Cardiac fibroblast (primary cell): ENCODE results near the gene PSMD5.
A peak's percentile ranks its signal among the peaks of the same experiment; 100 is the strongest.

Experiments
- DNase-seq, 2 donors: peaks; one replicate each; pipeline versions ENCODE4 v3.0.0 to v3.0.0-alpha.2; 2010; ENCODE audit warnings: low read depth in 2 of 2
- H3K4me3 ChIP-seq, 2 donors: replicated peaks in 1 of 2; 1 replicate in 1 of 2; 2 replicates in 1 of 2; pipeline ENCODE4 v1.5.1; 2011; ENCODE audit warnings: low read depth in 2 of 2, low read length in 2 of 2, mild to moderate bottlenecking in 2 of 2, moderate library complexity in 1 of 2
- TF ChIP-seq, protein P1 (sequence below): IDR thresholded peaks from one replicate; pipeline ENCODE4 v1.5.1; 2011; ENCODE audit warnings: low read depth, mild to moderate bottlenecking, low read length, inconsistent platforms

Gene PSMD5

DNA sequence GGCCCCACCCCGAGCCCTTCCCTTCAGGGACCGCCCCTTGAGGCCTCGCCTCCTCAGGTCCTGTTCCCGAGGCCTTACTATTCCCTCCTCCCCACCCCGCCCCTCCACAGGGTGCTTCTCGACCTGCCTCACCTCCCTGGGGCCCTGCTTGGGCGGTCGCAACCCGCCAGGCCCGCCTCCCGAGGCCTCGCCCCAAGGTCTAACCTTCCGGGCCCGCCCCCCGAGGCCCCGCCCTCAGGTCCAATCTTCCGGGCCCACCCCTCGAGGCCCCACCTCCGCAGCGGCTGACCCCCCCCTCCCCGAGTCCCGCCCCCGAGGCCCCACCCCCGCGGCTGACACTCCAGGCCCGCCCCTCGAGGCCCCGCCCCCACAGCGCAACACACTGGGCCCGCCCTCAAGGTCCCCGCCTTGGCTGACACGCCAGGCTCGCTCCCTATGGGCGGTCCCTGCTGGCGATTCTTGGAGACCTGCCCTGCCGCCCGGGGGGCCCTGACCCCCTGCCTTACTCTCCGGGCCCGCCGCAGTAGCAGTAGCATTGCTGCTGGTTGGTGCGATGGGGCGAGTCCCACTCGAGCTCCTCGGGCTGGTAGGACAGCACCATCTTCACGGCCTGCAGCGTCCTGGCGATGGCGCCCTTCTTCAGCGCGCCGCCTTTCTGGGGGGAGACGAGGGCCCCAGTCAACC lies 26.1 kb upstream of the PSMD5 start:
- TF ChIP-seq, protein P1, sequence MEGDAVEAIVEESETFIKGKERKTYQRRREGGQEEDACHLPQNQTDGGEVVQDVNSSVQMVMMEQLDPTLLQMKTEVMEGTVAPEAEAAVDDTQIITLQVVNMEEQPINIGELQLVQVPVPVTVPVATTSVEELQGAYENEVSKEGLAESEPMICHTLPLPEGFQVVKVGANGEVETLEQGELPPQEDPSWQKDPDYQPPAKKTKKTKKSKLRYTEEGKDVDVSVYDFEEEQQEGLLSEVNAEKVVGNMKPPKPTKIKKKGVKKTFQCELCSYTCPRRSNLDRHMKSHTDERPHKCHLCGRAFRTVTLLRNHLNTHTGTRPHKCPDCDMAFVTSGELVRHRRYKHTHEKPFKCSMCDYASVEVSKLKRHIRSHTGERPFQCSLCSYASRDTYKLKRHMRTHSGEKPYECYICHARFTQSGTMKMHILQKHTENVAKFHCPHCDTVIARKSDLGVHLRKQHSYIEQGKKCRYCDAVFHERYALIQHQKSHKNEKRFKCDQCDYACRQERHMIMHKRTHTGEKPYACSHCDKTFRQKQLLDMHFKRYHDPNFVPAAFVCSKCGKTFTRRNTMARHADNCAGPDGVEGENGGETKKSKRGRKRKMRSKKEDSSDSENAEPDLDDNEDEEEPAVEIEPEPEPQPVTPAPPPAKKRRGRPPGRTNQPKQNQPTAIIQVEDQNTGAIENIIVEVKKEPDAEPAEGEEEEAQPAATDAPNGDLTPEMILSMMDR, result peak; percentile 50

DNA sequence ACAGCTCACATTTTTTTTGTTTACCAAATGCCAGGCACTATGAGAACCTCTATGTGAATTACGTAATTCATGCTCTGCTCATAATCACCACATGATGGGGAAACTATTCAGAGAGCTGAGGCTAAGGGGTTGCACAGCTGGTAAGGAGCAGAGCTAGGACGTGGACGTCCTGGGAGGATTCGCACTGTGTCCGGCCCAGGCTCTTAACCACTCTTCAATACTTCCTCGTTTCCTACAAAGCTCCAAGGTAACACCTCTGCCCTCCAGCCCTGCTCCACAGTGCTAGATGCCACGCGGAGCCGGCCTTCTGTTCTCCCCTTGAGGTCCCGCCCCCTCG lies 25.6 kb upstream of the PSMD5 start:
- H3K4me3 ChIP-seq, result peak overlapping the region; percentile 25 to 40
- TF ChIP-seq, protein P1, result no peak
- peak; percentile 81 to 86 for DNase-seq

More for the DNA sequence above, 26.1 kb upstream of the PSMD5 start:
- DNase-seq, result peak; percentile 96 to 97
- peak overlapping the region; percentile 48 to 56 for H3K4me3 ChIP-seq

DNA sequence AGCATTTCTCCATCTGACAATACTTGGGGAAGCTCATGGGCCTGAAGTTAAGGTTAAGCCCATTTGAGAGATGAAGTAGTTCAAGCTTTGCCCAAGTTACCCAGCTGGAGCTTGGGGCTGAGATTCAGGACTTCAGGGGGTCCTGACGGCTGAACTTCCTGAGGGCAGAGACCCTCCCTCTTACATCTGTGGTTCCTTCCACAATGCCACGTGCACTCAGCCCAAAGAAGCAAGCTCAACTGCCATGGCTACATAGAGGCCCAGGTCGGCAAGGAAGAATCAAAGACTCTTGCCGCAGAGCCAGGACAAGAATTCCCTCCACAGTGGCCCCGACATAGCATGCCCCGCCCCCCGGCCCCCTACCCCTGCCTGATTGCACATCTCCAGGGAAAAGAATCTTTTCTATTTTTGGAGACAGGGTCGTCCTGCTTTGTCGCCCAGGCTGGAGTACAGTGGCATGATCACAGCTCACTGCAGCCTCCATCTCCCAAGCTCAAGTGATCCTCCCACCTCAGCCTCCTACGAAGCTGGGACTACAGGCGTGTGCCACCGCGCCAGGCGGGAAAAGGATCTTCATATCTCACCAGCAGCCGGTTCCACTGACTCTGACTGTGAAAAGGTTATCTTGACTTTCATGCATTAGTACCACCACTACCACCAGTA lies 25.1 kb upstream of the PSMD5 start:
- TF ChIP-seq, protein P1, result no peak
- no peak for DNase-seq
- H3K4me3 ChIP-seq, result no peak overlapping the region

DNA sequence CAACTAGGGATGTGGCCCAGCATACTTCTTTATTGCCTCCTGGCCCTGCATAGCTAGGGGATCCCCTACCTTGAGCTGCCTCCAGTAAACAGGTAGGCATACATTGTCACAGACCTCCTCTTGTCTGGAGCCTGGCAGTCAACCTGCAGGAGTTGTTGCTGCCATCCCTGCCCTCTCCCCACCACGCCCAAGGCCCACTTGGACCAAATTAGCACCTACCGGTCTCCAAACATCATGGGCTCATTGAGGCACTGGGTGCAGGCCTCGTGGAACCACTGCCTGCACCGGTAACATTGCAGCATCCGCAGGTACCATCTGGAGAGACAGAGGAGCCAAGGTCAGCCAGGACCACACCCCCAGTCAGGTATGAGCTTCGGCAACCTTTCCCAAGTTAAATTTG lies 23.9 kb upstream of the PSMD5 start:
- DNase-seq, result no peak
- TF ChIP-seq, protein P1, result no peak
- no peak overlapping the region for H3K4me3 ChIP-seq

DNA sequence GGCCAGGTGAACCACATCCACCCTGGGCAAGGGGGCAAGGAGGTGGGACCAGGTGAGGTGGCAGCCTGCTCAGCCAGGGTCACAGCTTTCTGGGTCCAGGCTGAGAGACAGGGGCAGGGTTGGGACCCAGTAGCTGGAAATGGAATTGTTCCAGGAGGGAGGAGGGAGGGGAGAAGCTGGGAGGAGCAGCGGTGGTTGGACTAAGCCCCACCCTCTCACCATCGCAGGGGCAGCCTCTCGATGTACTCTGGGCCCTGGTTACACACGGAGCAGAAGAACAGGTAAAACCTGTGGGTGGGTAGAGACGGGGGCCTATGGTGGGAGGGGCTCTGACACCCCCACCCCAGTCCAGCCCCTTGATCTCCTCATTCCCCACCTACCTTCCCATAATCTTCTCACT lies 23.1 kb upstream of the PSMD5 start:
- TF ChIP-seq, protein P1, result no peak
- DNase-seq, result no peak
- no peak overlapping the region for H3K4me3 ChIP-seq

DNA sequence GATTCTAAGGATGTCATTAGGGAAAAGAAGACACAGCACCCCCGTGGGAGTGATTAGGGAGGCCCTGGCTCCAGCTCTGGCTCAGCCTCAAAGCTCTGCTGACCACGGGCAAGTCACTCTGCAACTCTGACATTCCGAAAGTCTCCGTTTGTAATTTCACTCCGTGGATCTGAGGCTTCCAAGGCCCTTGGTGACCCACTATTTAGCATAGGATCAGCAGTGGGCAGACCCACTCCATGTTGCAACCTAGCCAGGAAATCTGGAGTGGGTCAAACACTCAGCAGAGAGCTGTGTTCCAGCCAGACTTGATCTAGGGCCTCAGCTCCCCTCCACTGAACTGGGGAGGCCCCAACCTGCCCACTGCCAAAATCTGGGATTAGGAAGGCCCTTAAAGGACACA lies 22.5 kb upstream of the PSMD5 start:
- TF ChIP-seq, protein P1, result no peak
- DNase-seq, result no peak
- no peak overlapping the region for H3K4me3 ChIP-seq
